ENCODE results near the gene NBPF1.
"Not testable (repeated sequence)": the region's sequence is repeated elsewhere in the genome, so short reads cannot be mapped to it uniquely, and the experiment has no call there.

The NBPF1 gene

GRCh38 chr1:16512624-16513411 lies 100.5 kb downstream of the NBPF1 start:
- DNase-seq (ENCODE audit: low spot score), result not testable (repeated sequence)

All from CD4-positive, alpha-beta T cell treated with Interleukin-6 at 100 ng/mL for 8 hours (primary cell).